Measurements from ENCODE around the gene PCP4.
A peak's percentile ranks its signal among the peaks of the same experiment; 100 is the strongest.

The PCP4 gene

DNA sequence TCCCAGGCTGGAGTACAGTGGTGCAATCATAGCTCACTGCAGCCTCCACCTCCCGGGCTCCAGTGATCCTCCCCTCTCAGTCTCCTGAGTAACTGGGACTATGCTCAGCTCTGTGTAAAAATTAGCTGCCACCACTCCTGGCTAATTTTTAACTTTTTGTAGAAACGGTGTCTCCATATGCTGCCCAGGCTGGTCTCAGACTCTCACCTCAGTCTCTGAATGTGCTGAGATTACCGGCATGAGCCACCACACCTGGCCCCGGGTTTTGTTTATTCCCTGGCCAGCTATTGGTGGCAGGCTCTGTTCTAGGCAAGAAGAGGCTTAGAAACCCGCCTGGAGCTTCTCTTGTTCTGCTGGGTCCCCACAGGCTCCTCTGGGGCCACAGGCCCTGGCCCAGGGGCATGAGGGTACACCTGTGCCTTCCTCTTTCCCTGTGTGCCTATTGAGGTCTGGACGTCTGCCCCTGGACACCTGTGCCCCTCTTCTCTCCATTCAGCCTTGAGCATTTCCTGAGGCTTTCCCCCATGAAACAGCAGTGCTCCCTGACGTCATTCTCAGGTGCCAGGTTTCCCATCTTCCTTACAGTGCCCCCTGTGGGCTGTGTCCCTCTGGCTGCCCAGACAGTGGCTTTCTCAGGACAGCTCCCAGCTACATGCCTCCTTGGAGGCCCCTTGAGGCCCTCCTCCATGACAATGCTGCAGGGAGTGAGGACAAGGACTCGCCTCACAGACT lies 57.5 kb downstream of the PCP4 start:
- no peak for DNase-seq

DNA sequence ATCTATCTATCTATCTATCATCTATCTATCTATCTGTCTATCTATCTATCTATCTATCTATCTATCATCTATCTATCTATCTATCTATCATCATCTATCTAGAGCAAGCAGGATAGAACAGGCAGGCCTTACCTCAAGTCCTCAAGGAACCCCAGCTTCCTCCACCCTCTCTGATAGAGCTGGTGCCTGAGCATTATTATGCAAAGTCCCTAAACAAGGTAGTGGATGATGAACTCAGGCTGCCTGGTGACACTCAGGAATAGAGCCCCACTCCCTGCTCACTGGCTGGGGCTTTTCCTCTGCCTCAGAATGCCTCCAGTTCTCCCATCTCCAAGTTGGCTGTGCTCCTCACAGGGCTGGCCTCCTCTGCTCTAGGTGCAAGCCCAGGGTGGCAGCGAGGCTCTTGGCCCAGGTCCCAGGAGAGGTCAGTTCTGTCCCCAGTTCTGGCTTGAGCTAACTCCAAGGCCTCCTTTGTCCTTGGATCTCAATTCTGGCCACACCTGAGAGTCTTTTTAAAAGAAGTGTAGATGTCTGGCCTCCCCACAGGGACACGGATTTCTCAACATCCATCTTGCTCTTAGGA lies 60.2 kb downstream of the PCP4 start:
- DNase-seq, result no peak

DNA sequence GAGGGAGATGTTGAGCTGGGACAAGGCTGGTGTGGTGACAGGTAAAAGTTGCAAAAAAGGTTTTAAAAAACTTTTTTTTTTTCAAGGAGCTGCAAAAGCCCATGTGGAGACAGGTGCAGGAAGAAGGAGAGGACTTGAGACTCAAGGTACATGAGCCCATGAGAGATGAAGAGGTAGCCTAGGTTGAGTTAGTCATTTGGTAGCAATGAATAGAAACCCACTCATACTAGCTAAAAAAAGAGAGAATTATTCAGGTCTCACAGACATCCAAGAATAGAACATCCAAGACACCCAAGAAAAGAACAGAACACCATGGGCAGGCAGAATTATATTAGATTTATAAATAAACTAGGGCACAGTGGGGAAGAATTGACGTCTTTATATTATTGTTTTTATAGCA lies 65.1 kb downstream of the PCP4 start:
- DNase-seq, result no peak

DNA sequence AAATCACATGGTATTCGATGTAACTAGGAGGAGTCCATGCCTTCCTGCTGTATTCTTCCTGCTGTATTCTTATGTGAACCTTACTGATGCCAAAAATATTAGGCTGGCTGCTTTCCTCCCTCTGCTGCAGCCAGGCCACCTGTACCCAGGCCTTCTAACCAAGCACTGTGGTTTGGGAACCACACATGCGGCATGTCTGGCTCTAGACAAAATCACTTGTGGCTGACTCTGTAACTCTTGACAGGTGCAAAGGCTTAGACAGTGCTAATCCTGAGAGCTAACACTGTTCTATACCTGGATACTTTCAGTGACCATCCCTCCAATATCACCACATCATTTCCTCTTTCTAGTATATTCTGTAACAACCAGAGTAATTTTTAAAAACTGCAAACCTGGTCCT lies 67.7 kb downstream of the PCP4 start:
- DNase-seq, result no peak

DNA sequence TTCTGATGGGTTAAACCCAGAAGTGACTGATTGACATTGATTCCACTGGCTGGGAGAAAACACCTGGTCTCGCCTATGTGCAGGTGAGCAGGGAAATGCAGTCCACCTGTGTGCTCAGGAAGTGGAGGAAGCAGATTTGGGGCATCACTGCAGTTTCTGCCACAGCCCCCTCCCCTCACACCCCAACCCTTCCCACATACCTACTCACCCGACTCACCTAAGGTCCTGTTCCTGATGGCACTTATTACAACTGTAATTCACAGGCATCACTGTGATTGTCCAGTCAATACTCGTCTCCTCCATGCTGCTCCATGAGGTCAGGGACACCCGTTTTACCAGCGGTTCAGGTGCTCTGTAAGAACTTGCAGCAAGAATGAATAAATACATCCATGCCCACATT lies 68.5 kb downstream of the PCP4 start:
- no peak for DNase-seq

DNA sequence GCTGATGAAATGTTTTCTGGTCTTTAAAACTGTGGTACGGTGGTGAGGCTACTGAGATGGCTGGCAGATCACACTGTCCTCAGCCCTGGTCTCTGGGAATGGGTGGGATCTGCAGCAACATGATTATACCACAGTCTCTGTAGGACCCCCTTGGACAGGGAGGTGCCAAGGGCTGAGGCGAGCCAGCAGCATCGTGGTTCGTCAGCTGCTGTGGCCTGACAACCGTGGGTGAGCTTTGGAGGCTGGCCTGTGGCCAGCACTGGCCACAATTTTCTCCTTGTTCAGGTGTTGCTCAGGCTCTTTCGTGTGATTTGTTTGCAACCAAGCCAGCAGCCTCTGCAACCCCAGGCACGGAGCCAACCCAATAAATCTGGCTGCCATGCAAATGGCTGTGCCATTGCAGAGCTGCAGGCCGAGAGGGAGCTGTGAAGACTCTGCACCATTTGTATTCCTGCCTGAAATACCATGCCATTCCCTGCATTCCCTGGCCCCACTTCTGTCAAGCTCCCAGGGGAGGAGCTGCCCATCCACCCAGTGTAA lies 70.9 kb downstream of the PCP4 start:
- DNase-seq, result peak; percentile 14

DNA sequence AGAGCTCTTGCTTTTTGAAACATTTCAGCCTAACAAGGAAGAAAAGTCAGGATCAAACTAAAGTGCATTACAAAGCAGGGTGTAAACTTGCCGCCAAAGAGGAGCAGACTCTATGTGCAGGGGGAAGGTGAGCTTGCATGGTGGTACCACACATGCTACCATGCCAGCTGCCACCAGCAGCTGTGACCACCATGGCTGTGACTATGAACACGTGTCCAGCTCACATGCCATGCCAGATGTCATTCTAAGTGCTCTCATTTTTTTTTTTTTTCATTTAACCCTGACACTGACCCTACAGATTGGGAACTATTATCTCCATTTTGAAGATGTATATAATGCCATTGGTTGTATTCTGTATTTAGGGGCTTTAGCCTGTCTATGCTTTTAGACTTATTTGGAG lies 79.0 kb downstream of the PCP4 start:
- no peak for DNase-seq

DNA sequence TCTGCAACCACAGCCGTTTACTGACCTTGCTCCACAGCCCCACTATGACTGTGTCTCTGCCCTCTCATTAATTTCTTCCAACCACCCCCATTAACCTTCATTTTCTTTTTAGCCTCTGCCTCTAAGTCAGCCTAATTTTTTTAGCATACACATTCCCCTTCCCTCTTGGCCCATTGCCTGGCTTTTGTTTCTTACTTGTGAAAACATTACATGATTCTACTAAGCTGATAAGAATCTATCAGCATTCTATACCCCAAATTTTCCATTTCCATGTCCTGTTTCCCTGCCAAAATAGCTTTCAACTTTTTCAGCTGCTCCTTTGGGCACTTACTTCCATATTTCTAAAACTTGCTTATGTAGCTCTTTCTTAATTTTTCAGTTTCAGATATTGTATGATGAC lies 79.8 kb downstream of the PCP4 start:
- no peak for DNase-seq

DNA sequence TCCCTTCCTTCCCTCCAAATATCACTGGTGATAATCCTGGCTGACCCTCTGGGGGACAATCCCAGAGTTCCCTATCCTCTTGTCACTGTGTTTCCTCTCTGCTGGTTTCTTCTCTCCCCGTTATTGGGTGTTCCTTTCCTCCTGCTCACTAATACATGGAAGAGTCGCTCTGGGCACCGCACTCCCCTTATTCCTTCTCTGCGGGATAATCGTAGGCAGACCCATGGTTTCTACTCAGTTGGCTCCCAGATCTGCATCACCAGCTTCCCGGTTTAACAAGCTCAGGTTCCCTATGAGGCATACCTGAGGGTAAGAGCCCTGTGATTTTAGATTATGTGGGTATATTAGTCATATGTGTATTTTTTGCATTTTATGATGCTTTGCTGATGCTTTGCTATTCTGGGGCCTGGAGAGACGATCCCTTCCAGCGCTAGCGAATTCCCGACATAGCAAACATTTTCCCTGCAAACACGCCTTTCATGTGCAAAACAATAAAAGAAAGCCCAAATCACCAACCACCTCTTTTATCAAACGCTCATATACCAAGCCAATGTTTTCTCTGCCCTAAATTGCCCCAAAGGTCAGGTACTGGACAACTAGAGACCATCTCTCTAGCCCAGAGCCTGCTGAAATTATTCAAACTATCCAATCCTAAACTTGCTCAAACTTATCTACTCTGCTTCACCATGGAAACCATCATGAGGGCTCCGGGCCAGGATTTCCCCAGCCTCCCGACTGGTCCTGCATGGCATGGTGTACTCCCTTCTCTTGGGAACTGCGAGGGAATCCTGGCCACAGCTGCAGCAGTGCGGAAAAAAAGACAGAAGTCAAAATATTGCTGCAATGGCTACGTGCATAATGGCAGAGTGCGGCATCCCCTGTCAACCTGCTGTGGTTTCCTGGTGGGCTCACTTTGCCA lies 84.2 kb downstream of the PCP4 start:
- DNase-seq, result no peak

DNA sequence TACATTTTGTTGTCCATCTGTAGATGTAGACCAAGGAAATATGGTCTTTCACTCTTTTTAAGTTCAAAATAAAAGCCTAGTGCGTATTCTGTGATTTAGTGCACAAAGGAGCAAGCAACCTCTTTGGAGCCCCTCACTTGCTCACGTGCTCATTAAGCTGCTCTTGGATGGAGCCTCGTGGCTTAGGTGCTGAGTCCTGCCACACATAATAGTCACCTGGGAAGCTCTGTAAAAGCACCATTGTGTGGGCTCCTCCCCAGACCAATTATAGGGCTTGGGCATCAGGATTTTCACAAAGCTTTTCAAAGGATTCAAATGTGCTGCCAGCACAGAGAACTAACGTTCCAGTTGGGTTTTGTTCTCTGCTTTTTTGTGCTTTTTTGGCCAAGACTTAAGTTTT lies 85.0 kb downstream of the PCP4 start:
- DNase-seq, result no peak

DNA sequence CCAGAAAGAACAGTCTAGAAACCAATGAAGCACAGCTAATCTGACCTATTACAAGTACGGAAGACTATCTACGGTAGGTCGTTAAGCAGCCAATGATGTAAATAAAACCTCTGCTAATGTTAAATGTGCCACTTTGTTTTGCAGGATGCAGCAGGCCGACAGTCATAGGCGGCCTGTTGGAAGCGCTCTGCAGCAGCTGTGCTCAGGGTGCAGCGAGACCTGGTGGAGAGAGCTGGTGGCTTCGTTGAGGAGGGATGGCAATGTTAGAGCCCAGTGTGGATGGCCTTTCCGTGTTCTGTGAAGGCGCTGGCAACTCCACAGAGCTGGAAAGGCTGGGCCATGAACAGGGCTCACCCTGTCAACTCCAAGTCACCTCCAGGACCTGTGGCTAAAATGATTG lies 87.3 kb downstream of the PCP4 start:
- DNase-seq, result no peak

DNA sequence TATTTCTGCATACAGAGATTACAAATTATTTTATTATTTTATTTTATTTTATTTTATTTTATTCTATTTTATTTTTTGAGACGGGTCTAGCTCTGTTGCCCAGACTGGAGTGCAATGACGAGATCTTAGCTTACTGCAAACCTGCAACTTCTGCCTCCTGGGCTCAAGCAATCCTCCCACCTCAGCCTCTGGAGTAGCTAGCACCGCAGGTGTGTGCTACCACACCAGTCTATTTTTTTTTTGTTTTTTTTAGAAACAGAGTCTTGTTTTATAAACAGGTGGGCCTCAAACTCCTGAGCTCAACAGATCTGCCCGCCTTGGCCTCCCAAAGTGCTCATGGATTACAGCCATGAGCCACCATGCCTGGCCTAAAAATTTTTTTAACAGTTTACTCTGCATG lies 88.1 kb downstream of the PCP4 start:
- no peak for DNase-seq

DNA sequence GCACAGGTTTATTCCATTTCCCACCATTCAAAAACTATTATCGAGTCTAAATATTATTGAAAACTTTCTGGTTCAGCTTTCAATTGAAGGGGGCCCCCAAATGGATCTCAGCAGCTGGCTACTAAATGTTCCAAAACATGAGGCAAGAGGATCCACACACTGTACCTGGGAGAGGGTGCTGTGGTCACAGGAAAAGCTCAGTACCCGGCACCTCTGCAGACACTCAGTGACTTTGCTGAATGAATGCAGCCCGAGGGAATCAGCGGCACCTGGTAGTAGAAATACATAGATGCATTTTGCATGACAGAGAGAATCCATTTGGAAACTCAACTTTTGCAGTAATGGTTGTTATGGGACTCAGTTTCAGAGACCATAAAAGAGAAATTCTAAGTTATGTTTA lies 89.3 kb downstream of the PCP4 start:
- DNase-seq, result no peak

DNA sequence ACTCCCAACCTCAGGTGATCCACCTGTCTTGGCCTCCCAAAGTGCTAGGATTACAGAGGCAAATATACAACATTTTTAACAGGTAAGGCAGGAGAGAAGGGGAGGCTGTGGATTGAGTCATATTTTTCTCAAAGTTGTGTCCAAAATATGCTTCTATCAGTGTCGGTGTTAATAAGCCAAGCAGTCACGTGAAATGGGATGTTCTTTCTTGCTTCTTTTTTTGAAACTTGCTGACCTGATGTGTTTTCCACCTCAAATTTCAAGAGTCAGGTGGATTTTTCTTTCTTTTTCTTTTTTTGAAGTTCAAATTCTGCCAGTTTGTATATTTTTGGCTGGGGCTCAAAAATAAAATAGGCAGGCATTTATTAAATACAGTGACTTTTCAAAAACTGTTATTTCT lies 91.5 kb downstream of the PCP4 start:
- no peak for DNase-seq

DNA sequence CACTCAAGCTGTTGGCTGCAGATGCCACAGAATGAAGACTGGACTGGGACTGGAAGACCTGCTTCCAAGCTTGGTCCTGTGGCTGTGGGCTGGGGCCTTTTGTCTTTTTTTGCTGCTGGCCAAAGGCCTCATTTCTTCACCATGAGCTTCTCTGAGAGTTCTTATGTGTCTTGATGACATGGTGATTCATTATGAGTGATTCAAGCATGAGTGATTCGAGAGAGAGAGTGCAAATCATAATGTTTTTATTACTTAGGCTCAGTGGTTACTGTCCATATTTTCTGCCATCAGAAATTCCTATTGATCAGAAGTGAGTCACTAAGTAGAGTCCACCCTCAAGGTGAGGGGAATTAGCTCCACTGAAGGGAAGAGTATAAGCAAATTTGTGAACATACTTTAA lies 94.0 kb downstream of the PCP4 start:
- DNase-seq, result no peak

DNA sequence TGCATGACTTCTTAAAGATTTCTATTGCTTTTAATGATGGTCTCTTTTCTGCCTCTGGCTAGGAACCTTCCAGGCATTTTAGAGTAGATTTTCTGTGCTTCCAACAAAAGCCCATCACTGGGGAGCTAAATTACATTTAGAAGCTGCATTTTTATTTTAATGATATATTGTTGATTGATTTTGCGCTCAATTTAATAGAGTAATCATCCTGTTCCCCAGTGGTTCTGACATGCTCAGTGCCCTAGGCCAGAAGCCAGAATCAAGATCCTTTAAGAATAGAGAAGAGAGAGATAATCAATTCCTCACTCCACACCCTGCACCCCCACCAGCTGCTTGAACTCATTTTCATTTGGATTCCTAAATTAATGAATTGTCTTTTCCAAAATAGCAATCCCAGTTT lies 97.8 kb downstream of the PCP4 start:
- no peak for DNase-seq

DNA sequence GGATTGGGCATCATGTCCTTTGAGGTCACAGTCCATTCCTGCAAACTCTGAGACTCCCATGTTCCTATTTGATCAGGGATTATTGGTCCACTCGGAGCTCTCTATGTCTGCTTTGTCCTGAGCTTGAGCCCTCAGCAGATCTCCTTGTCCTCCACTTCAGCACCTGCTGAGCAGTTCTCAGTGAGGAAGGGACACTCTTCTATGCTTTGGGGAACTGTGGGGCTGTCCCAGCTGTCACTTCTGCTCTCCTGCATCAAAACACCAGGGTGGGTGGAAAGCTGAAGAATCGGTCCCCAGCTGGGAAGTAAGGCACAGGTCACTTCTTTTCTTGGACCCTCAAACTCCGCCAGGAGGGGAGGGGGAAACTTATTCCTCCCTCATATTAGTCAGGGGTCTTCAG lies 99.5 kb downstream of the PCP4 start:
- DNase-seq, result no peak

DNA sequence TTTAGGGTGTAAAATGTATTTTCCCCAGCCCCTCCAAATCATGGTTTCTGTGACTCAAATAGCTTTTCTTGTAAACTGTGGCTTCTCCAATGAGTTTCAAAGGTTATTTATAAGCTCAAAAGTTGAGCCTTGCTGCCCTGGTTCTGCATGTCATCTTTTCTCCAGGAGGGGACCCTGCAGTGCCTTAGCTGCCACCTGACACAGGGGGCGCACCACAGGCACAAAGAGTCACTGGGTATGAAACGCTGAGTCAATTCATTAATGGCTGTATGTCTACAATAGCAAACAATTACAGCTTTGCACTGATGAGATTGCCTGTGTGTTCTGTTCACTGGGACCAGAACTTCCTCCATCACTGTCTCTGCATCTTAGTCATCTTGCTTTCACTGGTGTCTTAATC lies 100.8 kb downstream of the PCP4 start:
- no peak for DNase-seq

DNA sequence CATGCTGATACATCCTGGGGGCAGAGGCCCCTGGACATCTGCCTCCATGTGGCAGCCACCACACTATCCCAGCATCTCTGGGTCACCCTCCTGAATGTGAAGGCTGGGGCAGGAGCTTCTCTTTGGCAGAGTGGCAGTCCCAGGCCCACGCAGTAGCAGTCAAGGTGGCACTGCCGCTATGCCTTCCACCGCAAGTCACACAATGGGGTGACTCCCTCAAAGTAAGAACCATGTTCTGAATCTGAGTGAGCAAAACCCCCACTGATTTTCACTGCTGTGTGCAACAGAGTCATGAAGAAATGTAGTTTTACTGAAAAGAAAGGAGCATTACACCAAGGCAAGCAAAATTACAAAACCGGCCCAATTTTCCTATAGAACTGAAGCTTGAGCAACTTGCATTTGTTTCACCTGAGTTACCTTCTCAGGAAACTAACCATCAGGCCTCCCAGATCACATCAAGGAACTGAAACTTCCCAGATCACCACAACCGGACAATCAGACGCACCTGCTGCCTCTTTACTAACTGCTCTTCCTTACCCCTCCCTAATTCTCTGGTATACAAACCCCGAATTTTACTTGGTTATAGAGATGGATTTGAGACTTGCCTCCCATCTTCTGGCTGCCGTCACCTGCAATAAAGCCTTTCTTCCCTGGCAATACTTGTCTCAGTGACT lies 102.6 kb downstream of the PCP4 start:
- DNase-seq, result no peak

DNA sequence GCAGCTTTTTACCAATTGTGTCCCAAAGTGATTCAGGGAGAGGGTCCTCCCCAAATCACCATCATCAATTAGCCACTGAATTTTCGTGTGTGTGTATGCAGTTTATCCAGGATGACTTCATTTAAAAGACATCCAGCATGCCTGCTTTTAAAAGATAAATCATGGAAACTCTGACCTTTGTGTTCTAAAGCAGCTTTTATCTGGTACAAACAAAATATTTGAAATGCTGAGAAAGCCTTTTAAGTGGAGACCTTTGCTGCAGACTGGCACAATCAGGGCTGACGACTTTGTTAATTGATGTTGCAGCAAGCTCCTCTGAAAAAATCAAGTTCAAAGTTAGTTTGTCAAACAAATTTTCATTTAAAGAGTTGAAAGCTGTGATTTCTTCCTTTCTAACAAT lies 104.7 kb downstream of the PCP4 start:
- DNase-seq, result no peak

DNA sequence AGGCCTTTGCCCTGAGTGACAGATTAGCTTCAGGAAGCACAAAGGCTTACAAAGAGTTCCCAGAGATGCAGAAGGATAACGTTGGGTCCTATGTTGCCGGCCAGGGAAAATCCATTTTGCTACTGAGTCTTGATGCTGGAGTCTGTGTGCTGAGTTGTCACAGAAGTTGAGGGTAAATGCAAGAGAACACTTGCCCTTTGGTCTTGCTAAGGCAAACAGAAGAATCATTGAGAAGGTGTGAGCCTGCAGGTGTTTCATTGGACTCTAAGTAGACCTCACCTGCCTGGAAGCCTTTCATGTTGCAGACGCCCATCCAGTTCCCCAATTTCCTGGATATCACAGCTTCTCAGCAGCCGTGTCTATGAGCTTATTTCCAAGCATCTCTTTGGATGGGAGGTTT lies 105.2 kb downstream of the PCP4 start:
- DNase-seq, result no peak

DNA sequence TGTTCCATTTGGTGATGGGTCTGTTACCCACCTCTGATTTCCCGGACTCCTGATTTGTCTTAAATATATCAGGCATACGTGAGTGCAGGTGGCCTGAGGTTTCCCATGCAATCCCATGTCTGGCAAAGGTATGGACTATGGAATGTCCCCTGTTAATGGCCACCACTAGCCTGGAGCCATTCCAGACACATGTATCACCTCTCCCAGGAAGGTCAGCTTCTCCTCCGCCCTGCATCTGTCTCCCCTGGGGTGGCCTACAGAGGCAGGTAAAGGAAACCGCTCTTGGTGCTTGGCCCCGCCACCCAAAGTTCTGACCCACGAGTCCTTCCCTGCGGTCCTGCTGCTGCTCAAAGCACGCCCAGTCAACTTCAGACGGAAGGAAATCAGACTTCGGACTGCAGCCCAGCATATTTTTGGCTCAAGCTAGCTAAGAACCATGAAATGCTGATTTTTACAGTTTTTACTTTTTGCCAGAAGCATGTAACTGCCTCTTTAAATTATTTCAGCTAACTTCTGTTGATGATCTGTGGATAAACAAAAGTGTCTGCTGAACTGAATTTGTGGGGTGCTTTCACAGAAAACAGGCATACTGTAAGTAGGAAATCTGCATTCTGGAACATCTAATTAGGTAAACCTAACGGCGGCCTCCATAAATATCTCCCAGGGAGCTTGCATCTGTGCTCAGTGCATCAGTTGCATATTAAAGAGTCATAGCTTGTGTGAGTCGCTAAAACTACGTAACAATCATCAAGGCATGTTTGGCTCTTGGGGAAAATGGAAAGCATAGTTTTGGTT lies 105.9 kb downstream of the PCP4 start:
- no peak for DNase-seq

Measured in NCI-H526 treated with DMSO at 0.1 percent for 48 hours (cell line).